HCT116 (cell line): ENCODE data around the gene PDE4D. TPM values are rescaled to one million over a fixed set of nuclear protein-coding genes. Genes with fewer than 3 reads are reported as not detected.

ENCODE experiments used
- ATAC-seq: fragments of 200-7000 bp; cut with Tn5 transposase; 2 replicates; pipeline ENCODE4 v1.9.1; 2020; ENCODE audit warnings: mild to moderate bottlenecking, moderate library complexity
- BruUV-seq: library from RNA; stranded (reverse); fragments of 400-500 nt; replicated peaks from 2 replicates; lab custom pipeline; 2021; lab: Mats Ljungman, UMichigan
- CTCF ChIA-PET: fragments of 300-600 bp; sonication (Branson Sonifier 250); formaldehyde crosslinking; loops from one replicate; lab custom pipeline; 2021; ENCODE audit warnings: antibody characterized with exemption; lab: Charles Lee
- POLR2A ChIA-PET: fragments of 300-600, 350-600 bp; sonication (Branson Sonifier 250); formaldehyde crosslinking; loops from one replicate; lab custom pipeline; 2021; ENCODE audit warnings: antibody characterized with exemption; lab: Charles Lee
- RAD21 ChIA-PET, 2 experiments: fragments of 300-600 bp; sonication (Branson Sonifier 250); formaldehyde crosslinking; loops; one replicate each; lab custom pipeline; 2023; ENCODE audit warnings: low total read pairs in 2 of 2; ENCODE audit not compliant: uncharacterized antibody in 2 of 2, unreplicated experiment in 2 of 2, low non-redundant PET in 1 of 2; lab: Charles Lee
- DNase-seq: peaks from one replicate; pipeline ENCODE4 v3.0.0-alpha.2; 2010; ENCODE audit warnings: low read depth, low spot score
- H2AFZ ChIP-seq: fragments of 200-600 bp; shearing (Covaris generic), sonication (generic); 2 replicates; pipeline ENCODE4 v1.6.1; 2017; ENCODE audit warnings: low read depth, mixed run types, mixed read lengths, antibody characterized with exemption, low read length; ENCODE audit not compliant: poor library complexity, severe bottlenecking
- H3K27ac ChIP-seq: 2 replicates; pipeline ENCODE4 v1.5.1; 2012; ENCODE audit warnings: low read depth, low read length
- H3K27me3 ChIP-seq: fragments of 200-600 bp; sonication (generic); 2 replicates; pipeline ENCODE4 v1.6.1; 2016; ENCODE audit warnings: mixed run types, low read length, mixed read lengths; ENCODE audit not compliant: insufficient read depth
- H3K36me3 ChIP-seq, 2 experiments: fragments of 200-500 bp in 1 of 2; fragments of 200-600 bp in 1 of 2; sonication (Bioruptor generic) in 1 of 2; sonication (generic) in 1 of 2; 2 replicates each; pipeline versions ENCODE4 v1.5.1 to v1.6.1; 2014 to 2016; ENCODE audit warnings: low read length in 2 of 2, inconsistent platforms in 1 of 2, mixed read lengths in 1 of 2, mixed run types in 1 of 2; ENCODE audit not compliant: insufficient read depth in 2 of 2, control insufficient read depth in 1 of 2
- H3K4me1 ChIP-seq, 2 experiments: fragments of 200-600 bp in 1 of 2; sonication (generic) in 1 of 2; 2 replicates each; pipeline versions ENCODE4 v1.5.1 to v1.6.1; 2012 to 2017; ENCODE audit warnings: low read length in 2 of 2, inconsistent platforms in 1 of 2, mild to moderate bottlenecking in 1 of 2, mixed read lengths in 1 of 2, mixed run types in 1 of 2, moderate library complexity in 1 of 2; ENCODE audit not compliant: insufficient read depth in 2 of 2, control insufficient read depth in 1 of 2
- H3K4me2 ChIP-seq: fragments of 200-600 bp; sonication (generic); 2 replicates; pipeline ENCODE4 v1.6.1; 2017; ENCODE audit warnings: mixed run types, low read length, mixed read lengths
- H3K4me3 ChIP-seq, 2 experiments: fragments of 200-600 bp in 1 of 2; sonication (generic) in 1 of 2; replicated peaks in 1 of 2; 2 replicates each; pipeline ENCODE4 v1.5.1; 2011 to 2016; ENCODE audit warnings: low read length in 2 of 2, control low read depth in 1 of 2, low read depth in 1 of 2, mild to moderate bottlenecking in 1 of 2, mixed read lengths in 1 of 2, mixed run types in 1 of 2
- H3K79me2 ChIP-seq: fragments of 200-600 bp; sonication (generic); 2 replicates; pipeline ENCODE4 v1.6.1; 2017; ENCODE audit warnings: mild to moderate bottlenecking, mixed run types, low read length, moderate library complexity, mixed read lengths; ENCODE audit not compliant: insufficient read depth
- H3K9ac ChIP-seq: fragments of 200-600 bp; sonication (generic); 2 replicates; pipeline ENCODE4 v1.6.1; 2016; ENCODE audit warnings: low read length, mixed read lengths
- H3K9me2 ChIP-seq: fragments of 200-600 bp; sonication (generic), shearing (Covaris generic); 2 replicates; pipeline ENCODE4 v1.6.1; 2017; ENCODE audit warnings: mixed run types, mild to moderate bottlenecking, moderate library complexity; ENCODE audit not compliant: insufficient read depth
- H3K9me3 ChIP-seq, 2 experiments: fragments of 200-500 bp in 1 of 2; fragments of 200-600 bp in 1 of 2; sonication (Bioruptor generic) in 1 of 2; sonication (generic) in 1 of 2; 2 replicates each; pipeline ENCODE4 v1.6.1; 2014 to 2017; ENCODE audit warnings: low read length in 2 of 2, mixed read lengths in 2 of 2, inconsistent platforms in 1 of 2, low read depth in 1 of 2, mild to moderate bottlenecking in 1 of 2, mixed run types in 1 of 2, moderate library complexity in 1 of 2; ENCODE audit not compliant: control insufficient read depth in 1 of 2, insufficient read depth in 1 of 2
- H4K20me1 ChIP-seq: fragments of 200-600 bp; sonication (generic), shearing (Covaris generic); 2 replicates; pipeline ENCODE4 v1.6.1; 2017; ENCODE audit warnings: mixed run types, mild to moderate bottlenecking, moderate library complexity; ENCODE audit not compliant: insufficient read depth
- CEBPB ChIP-seq: IDR thresholded peaks from 2 replicates; pipeline ENCODE4 v1.6.1; 2012; ENCODE audit warnings: low read depth
- CTCF ChIP-seq, 3 experiments: fragments of 200-600 bp in 1 of 3; sonication (generic) in 1 of 3; IDR thresholded peaks in 2 of 3; conservative IDR thresholded peaks in 1 of 3; 2 replicates each; pipeline ENCODE4 v1.5.1; 2012 to 2017; ENCODE audit warnings: low read depth in 2 of 3, low read length in 2 of 3, antibody characterized with exemption in 1 of 3, borderline replicate concordance in 1 of 3, control low read depth in 1 of 3, mild to moderate bottlenecking in 1 of 3, mixed read lengths in 1 of 3, mixed run types in 1 of 3, moderate library complexity in 1 of 3; ENCODE audit not compliant: insufficient read depth in 1 of 3
- EZH2 ChIP-seq: fragments of 200-600 bp; sonication (generic); IDR thresholded peaks from 2 replicates; pipeline ENCODE4 v1.6.1; 2017; ENCODE audit warnings: antibody characterized with exemption, mixed run types
- POLR2AphosphoS5 ChIP-seq: IDR thresholded peaks from 2 replicates; pipeline ENCODE4 v1.6.1; 2011; ENCODE audit warnings: mild to moderate bottlenecking, low read depth, low read length, moderate library complexity
- RAD21 ChIP-seq: IDR thresholded peaks from 2 replicates; pipeline ENCODE4 v1.6.1; 2012; ENCODE audit warnings: low read depth, mild to moderate bottlenecking
- SP1 ChIP-seq: IDR thresholded peaks from 2 replicates; pipeline ENCODE4 v1.6.1; 2012; ENCODE audit warnings: low read depth
- SRF ChIP-seq: IDR thresholded peaks from 2 replicates; pipeline ENCODE4 v1.6.1; 2012; ENCODE audit warnings: low read depth
- TCF7L2 ChIP-seq: IDR thresholded peaks from 2 replicates; pipeline ENCODE4 v1.7.0; 2011; ENCODE audit warnings: borderline replicate concordance, inconsistent platforms; ENCODE audit not compliant: insufficient read depth, insufficient read length; ENCODE audit errors: extremely low read depth
- intact Hi-C: fragments of 100-400 bp; cut with micrococcal nuclease; formaldehyde crosslinking; loops from 2 replicates; pipeline ENCODE4 v1.10.0; 2022
- total RNA-seq: library from RNA; stranded (reverse); gene quantifications from one replicate; pipeline ENCODE4 v1.2.1, GENCODE V29; 2021; ENCODE audit not compliant: unreplicated experiment
- TF ChIP-seq, protein P1 (sequence below): IDR thresholded peaks from 2 replicates; pipeline ENCODE4 v1.6.1; 2012
- TF ChIP-seq, protein P2 (sequence below): IDR thresholded peaks from 2 replicates; pipeline ENCODE4 v1.6.1; 2012
- TF ChIP-seq, protein P3 (sequence below): IDR thresholded peaks from 2 replicates; pipeline ENCODE4 v1.6.1; 2011; ENCODE audit warnings: mild to moderate bottlenecking, low read length, moderate library complexity; ENCODE audit not compliant: insufficient replicate concordance; ENCODE audit errors: extremely low read depth

PDE4D gene
- total RNA-seq, 1 experiment from 2014 or later: 1.1 TPM

DNA sequence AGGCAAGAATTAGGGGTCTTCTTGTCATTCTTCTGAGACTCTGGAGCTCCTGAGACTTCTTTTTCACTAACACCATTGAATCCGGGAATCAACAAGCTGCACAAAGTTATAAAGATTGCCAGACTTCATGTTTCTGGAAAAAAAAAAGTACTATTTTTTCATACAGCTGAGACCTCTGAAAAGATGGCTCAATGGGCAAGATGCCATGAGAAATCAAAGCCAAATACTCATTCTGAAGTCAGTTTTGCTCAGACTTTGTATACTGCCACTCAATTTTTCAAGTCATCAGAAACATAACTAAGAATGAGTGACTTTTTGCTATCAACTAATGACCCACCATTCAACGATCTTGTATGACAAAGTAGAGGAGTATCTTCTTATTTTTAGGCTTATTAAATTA lies 798.7 kb downstream of the PDE4D start:
- Histone ChIP-seq H3K9me2 (no peaks in the 10 kb centered on the region), H3K36me3 (no peaks in the 10 kb centered on the region), H3K9me3 (no peaks in the 10 kb centered on the region), H4K20me1 (no peaks in the 10 kb centered on the region), H3K4me2 (no peak overlapping the region), H3K4me1 (no peaks in the 10 kb centered on the region), H3K79me2 (no peaks in the 10 kb centered on the region), H2AFZ (no peak overlapping the region), H3K27ac (no peak overlapping the region), H3K4me3 (no peak overlapping the region), H3K27me3 (peaks cover 51% of the 10 kb centered on the region), H3K9ac (no peak overlapping the region)
- CTCF ChIA-PET: no interaction called here
- no peak for DNase-seq
- intact Hi-C loops: no loop called here
- no peak for ATAC-seq
- no peak for TF ChIP-seq EZH2
- TF ChIP-seq, protein P1, sequence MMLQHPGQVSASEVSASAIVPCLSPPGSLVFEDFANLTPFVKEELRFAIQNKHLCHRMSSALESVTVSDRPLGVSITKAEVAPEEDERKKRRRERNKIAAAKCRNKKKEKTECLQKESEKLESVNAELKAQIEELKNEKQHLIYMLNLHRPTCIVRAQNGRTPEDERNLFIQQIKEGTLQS: no peak
- TF ChIP-seq POLR2AphosphoS5: no peak
- TF ChIP-seq, protein P2, sequence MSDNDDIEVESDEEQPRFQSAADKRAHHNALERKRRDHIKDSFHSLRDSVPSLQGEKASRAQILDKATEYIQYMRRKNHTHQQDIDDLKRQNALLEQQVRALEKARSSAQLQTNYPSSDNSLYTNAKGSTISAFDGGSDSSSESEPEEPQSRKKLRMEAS: no peak
- no peak for TF ChIP-seq TCF7L2
- no peak for TF ChIP-seq RAD21
- TF ChIP-seq, protein P3, sequence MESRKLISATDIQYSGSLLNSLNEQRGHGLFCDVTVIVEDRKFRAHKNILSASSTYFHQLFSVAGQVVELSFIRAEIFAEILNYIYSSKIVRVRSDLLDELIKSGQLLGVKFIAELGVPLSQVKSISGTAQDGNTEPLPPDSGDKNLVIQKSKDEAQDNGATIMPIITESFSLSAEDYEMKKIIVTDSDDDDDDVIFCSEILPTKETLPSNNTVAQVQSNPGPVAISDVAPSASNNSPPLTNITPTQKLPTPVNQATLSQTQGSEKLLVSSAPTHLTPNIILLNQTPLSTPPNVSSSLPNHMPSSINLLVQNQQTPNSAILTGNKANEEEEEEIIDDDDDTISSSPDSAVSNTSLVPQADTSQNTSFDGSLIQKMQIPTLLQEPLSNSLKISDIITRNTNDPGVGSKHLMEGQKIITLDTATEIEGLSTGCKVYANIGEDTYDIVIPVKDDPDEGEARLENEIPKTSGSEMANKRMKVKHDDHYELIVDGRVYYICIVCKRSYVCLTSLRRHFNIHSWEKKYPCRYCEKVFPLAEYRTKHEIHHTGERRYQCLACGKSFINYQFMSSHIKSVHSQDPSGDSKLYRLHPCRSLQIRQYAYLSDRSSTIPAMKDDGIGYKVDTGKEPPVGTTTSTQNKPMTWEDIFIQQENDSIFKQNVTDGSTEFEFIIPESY: no peak
- no peak for TF ChIP-seq CEBPB
- TF ChIP-seq CTCF (IDR thresholded peaks at IDR 0.05 in 2 of 3, conservative IDR thresholded peaks at IDR 0.05 in 1 of 3; ENCODE audit: borderline replicate concordance in 1 of 3, insufficient read depth in 1 of 3, low read depth in 2 of 3, low read length in 2 of 3): no peak
- TF ChIP-seq SRF: no peak
- no peak for TF ChIP-seq SP1
- RAD21 ChIA-PET: no interaction called here
- POLR2A ChIA-PET: no interaction called here
- no TSS peak for BruUV-seq
